HepG2 (cell line): ENCODE measurements around the gene SFXN5. TPM values are rescaled to one million over a fixed set of nuclear protein-coding genes. Genes with fewer than 3 reads are reported as not detected.

Source experiments
- ATAC-seq: fragments of 200-7000 bp; cut with Tn5 transposase; 3 replicates; pipeline ENCODE4 v1.9.1; 2020; ENCODE audit warnings: mild to moderate bottlenecking, moderate library complexity
- BruUV-seq: library from RNA; stranded (reverse); fragments of 400-500 nt; replicated peaks from 2 replicates; lab custom pipeline; 2021; lab: Mats Ljungman, UMichigan
- CTCF ChIA-PET: fragments of 300-600 bp; formaldehyde crosslinking; extraction: SDS; loops from one replicate; lab custom pipeline; 2021; ENCODE audit warnings: low total read pairs, inconsistent platforms, low intra/inter-chr PET ratio; lab: Yijun Ruan, JAX
- POLR2A ChIA-PET: fragments of 350-600 bp; sonication (Branson Sonifier 250); formaldehyde crosslinking; loops from one replicate; lab custom pipeline; 2020; ENCODE audit warnings: antibody characterized with exemption, inconsistent platforms; lab: Yijun Ruan, JAX
- DNase-seq: peaks from one replicate; pipeline ENCODE4 v3.0.0-alpha.2; 2015; ENCODE audit warnings: low spot score
- FAIRE-seq: peaks from 3 replicates; lab custom pipeline; 2011; peaks lifted over from hg19 to GRCh38; lab: Jason Lieb, UNC
- H2AFZ ChIP-seq: one replicate; pipeline ENCODE4 v1.6.1; 2011; ENCODE audit warnings: low read length, inconsistent platforms
- H3K27ac ChIP-seq: fragments of 300-600 bp; 3 replicates; pipeline ENCODE4 v1.8.0; 2011; ENCODE audit warnings: mixed run types, mild to moderate bottlenecking, mixed read lengths, low read length, inconsistent platforms; ENCODE audit not compliant: insufficient read depth; ENCODE audit errors: extremely low read length
- H3K27me3 ChIP-seq, 2 experiments: fragments of 200-600 bp in 1 of 2; 2 replicates in 1 of 2; 3 replicates in 1 of 2; pipeline versions ENCODE4 v1.6.0 to v1.8.0; 2011; ENCODE audit warnings: low read length in 2 of 2, mild to moderate bottlenecking in 2 of 2, moderate library complexity in 2 of 2, inconsistent platforms in 1 of 2; ENCODE audit not compliant: insufficient read depth in 2 of 2, control insufficient read depth in 1 of 2
- H3K36me3 ChIP-seq, 2 experiments: fragments of 200-600 bp in 1 of 2; replicated peaks in 1 of 2; 2 replicates in 1 of 2; 3 replicates in 1 of 2; pipeline versions ENCODE4 v1.5.1 to v1.8.0; 2011; ENCODE audit warnings: low read length in 2 of 2, inconsistent platforms in 1 of 2; ENCODE audit not compliant: insufficient read depth in 2 of 2, control insufficient read depth in 1 of 2
- H3K4me1 ChIP-seq: 2 replicates; pipeline ENCODE4 v1.5.1; 2012; ENCODE audit warnings: low read length, inconsistent platforms; ENCODE audit not compliant: insufficient read depth
- H3K4me2 ChIP-seq: 2 replicates; pipeline ENCODE4 v1.6.0; 2011; ENCODE audit warnings: low read depth, low read length, inconsistent platforms
- H3K4me3 ChIP-seq, 3 experiments: fragments of 200-600 bp in 1 of 3; sonication (generic), shearing (Covaris generic) in 1 of 3; replicated peaks in 1 of 3; 2 replicates each; pipeline ENCODE4 v1.5.1; 2011 to 2016; ENCODE audit warnings: low read length in 3 of 3, inconsistent platforms in 2 of 3, low read depth in 2 of 3, mild to moderate bottlenecking in 2 of 3, control low read depth in 1 of 3, mixed read lengths in 1 of 3; ENCODE audit not compliant: insufficient read depth in 1 of 3
- H3K79me2 ChIP-seq: one replicate; pipeline ENCODE4 v1.6.1; 2011; ENCODE audit warnings: low read length, inconsistent platforms; ENCODE audit not compliant: insufficient read depth
- H3K9ac ChIP-seq: 2 replicates; pipeline ENCODE4 v1.6.0; 2011; ENCODE audit warnings: mild to moderate bottlenecking, low read depth, low read length, inconsistent platforms; ENCODE audit not compliant: insufficient read depth
- H3K9me3 ChIP-seq: 2 replicates; pipeline ENCODE4 v1.5.1; 2012; ENCODE audit warnings: mild to moderate bottlenecking, low read length
- H4K20me1 ChIP-seq: 2 replicates; pipeline ENCODE4 v1.6.0; 2011; ENCODE audit warnings: inconsistent platforms, mild to moderate bottlenecking, low read length, moderate library complexity; ENCODE audit not compliant: insufficient read depth
- ARID3A ChIP-seq: IDR thresholded peaks from 2 replicates; pipeline ENCODE4 v1.6.1; 2012; ENCODE audit warnings: low read depth, low read length, improper control_type of control experiment
- ATF6 ChIP-seq: sonication (generic); formaldehyde crosslinking; conservative IDR thresholded peaks from 2 replicates; pipeline ENCODE4 v1.4.0; 2020; ENCODE audit warnings: missing genetic modification reagents
- CREM ChIP-seq, 2 experiments: sonication (generic) in 1 of 2; formaldehyde crosslinking in 1 of 2; IDR thresholded peaks; 2 replicates each; pipeline versions ENCODE4 v1.4.0 to v1.6.1; 2016 to 2020; ENCODE audit warnings: antibody characterized with exemption in 1 of 2, mild to moderate bottlenecking in 1 of 2, missing genetic modification reagents in 1 of 2
- FOXM1 ChIP-seq: sonication (generic); formaldehyde crosslinking; IDR thresholded peaks from 2 replicates; pipeline ENCODE4 v1.5.0; 2020; ENCODE audit warnings: missing genetic modification reagents
- HOXA5 ChIP-seq: sonication (generic); formaldehyde crosslinking; IDR thresholded peaks from 2 replicates; pipeline ENCODE4 v1.4.0; 2020; ENCODE audit warnings: missing genetic modification reagents
- KLF12 ChIP-seq: sonication (generic); formaldehyde crosslinking; IDR thresholded peaks from 2 replicates; pipeline ENCODE4 v1.4.0; 2020; ENCODE audit warnings: missing genetic modification reagents, borderline replicate concordance
- MED8 ChIP-seq: sonication (generic); formaldehyde crosslinking; IDR thresholded peaks from 2 replicates; pipeline ENCODE4 v1.8.1; 2023; ENCODE audit warnings: mild to moderate bottlenecking, missing genetic modification reagents; ENCODE audit not compliant: insufficient replicate concordance
- MLX ChIP-seq: IDR thresholded peaks from 2 replicates; pipeline ENCODE4 v1.6.1; 2016
- PPARG ChIP-seq: conservative IDR thresholded peaks from 2 replicates; pipeline ENCODE4 v1.6.1; 2016; ENCODE audit warnings: missing biosample characterization, missing genetic modification reagents
- PTBP1 ChIP-seq: fragments of 200-400 bp; formaldehyde crosslinking; IDR thresholded peaks from 2 replicates; pipeline ENCODE4 v1.6.1; 2018; ENCODE audit warnings: low read length, low read depth; ENCODE audit not compliant: poor library complexity, severe bottlenecking
- TCF7L2 ChIP-seq: IDR thresholded peaks from 2 replicates; pipeline ENCODE4 v1.6.1; 2011; ENCODE audit warnings: mild to moderate bottlenecking, low read depth, low read length, moderate library complexity
- ZC3H13 ChIP-seq: sonication (generic); formaldehyde crosslinking; IDR thresholded peaks from 2 replicates; pipeline ENCODE4 v1.8.1; 2023; ENCODE audit warnings: mild to moderate bottlenecking, missing genetic modification reagents, moderate library complexity
- ZNF235 ChIP-seq: sonication (generic); formaldehyde crosslinking; IDR thresholded peaks from 2 replicates; pipeline ENCODE4 v1.8.1; 2023; ENCODE audit warnings: mild to moderate bottlenecking, missing genetic modification reagents, borderline replicate concordance
- whole genome bisulfite sequencing: methylation state at CpG from one replicate; pipeline ENCODE4 v1.1.6; 2017; ENCODE audit warnings: low lambda C conversion rate; 5-methylcytosine and 5-hydroxymethylcytosine counted together
- in situ Hi-C: cut with HindIII; loops from 2 replicates; pipeline ENCODE4 v1.10.0; 2017; ENCODE audit warnings: low pct_unique_long_range_greater_than_20kb; ENCODE audit not compliant: extremely low pct_ligation_motif_present
- intact Hi-C: fragments of 100-400 bp; cut with micrococcal nuclease; formaldehyde crosslinking; loops from one replicate; pipeline ENCODE4 v1.10.0; 2022; ENCODE audit not compliant: unreplicated experiment
- polyA plus RNA-seq, 8 experiments: library from polyadenylated mRNA; depleted of rRNA in 3 of 8; stranded (reverse) in 7 of 8; unstranded in 1 of 8; fragments of >200 nt; fragmentation: Illumina TruSeq in 4 of 8; extraction: Trizol in 4 of 8; gene quantifications; 2 replicates each; pipeline versions ENCODE4 v1.2.1 to v1.2.3, GENCODE V29; 2011 to 2016; ENCODE audit warnings: low read depth in 4 of 8, missing spikeins in 1 of 8, mixed read lengths in 1 of 8; ENCODE audit not compliant: insufficient read depth in 1 of 8
- total RNA-seq, 5 experiments: library from RNA; depleted of rRNA; stranded (reverse); fragments of >200 nt; fragmentation: Illumina TruSeq; extraction: Trizol; gene quantifications; 2 replicates each; pipeline ENCODE4 v1.2.3, GENCODE V29; 2016; ENCODE audit warnings: low read depth in 1 of 5
- TF ChIP-seq, protein P1 (sequence below): sonication (generic); formaldehyde crosslinking; IDR thresholded peaks from 2 replicates; pipeline ENCODE4 v1.5.1; 2020; ENCODE audit warnings: missing genetic modification reagents, mild to moderate bottlenecking, borderline replicate concordance
- TF ChIP-seq, protein P2 (sequence below): sonication (generic); formaldehyde crosslinking; IDR thresholded peaks from 2 replicates; pipeline ENCODE4 v1.8.1; 2022; ENCODE audit warnings: mild to moderate bottlenecking, missing genetic modification reagents

Gene SFXN5
- total and polyA plus RNA-seq, 2 of the 13 experiments (the other 11 are each of a cell fraction or from before 2014, with no cell fraction given), result 34.9 to 37.4 TPM

- H3K27me3 ChIP-seq, result peaks cover 2 to 61% of the 10 kb centered on the region in 2 experiments; a peak in 4 of 5 replicates
- ATAC-seq, result no peak
- H3K9ac ChIP-seq, result no peak overlapping the region
- TF ChIP-seq, protein P1, sequence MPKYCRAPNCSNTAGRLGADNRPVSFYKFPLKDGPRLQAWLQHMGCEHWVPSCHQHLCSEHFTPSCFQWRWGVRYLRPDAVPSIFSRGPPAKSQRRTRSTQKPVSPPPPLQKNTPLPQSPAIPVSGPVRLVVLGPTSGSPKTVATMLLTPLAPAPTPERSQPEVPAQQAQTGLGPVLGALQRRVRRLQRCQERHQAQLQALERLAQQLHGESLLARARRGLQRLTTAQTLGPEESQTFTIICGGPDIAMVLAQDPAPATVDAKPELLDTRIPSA (CRISPR knock-in tag), result no peak
- TF ChIP-seq, protein P2, sequence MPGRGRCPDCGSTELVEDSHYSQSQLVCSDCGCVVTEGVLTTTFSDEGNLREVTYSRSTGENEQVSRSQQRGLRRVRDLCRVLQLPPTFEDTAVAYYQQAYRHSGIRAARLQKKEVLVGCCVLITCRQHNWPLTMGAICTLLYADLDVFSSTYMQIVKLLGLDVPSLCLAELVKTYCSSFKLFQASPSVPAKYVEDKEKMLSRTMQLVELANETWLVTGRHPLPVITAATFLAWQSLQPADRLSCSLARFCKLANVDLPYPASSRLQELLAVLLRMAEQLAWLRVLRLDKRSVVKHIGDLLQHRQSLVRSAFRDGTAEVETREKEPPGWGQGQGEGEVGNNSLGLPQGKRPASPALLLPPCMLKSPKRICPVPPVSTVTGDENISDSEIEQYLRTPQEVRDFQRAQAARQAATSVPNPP (CRISPR knock-in tag), result no peak
- TF ChIP-seq ARID3A, result no peak
- TF ChIP-seq FOXM1 (CRISPR knock-in tag), result no peak
- no peak for TF ChIP-seq TCF7L2
- no peak for TF ChIP-seq MLX (CRISPR knock-in tag)
- no peak for TF ChIP-seq MED8 (CRISPR knock-in tag)
- no peak for TF ChIP-seq ZNF235
- no peak for TF ChIP-seq PTBP1
- TF ChIP-seq ATF6 (CRISPR knock-in tag), result no peak
- no peak for TF ChIP-seq ZC3H13 (CRISPR knock-in tag)
- no peak for TF ChIP-seq PPARG (CRISPR knock-in tag)
- no peak for TF ChIP-seq KLF12 (CRISPR knock-in tag)
- no peak for TF ChIP-seq HOXA5
- TF ChIP-seq CREM (IDR thresholded peaks at IDR 0.05), result no peak
- no peak for TF ChIP-seq CREM (CRISPR knock-in tag; IDR thresholded peaks at IDR 0.05)
- in situ Hi-C loops (no loop called here), intact Hi-C loops (no loop called here)
- ChIA-PET POLR2A (no interaction called here), CTCF (no interaction called here)
- FAIRE-seq, result no peak
- no peak overlapping the region for H3K27ac ChIP-seq
- DNase-seq, result no peak
- no peak overlapping the region for H3K4me2 ChIP-seq
- BruUV-seq, result no TSS peak
- no peaks in the 10 kb centered on the region for H3K4me1 ChIP-seq
- no peaks in the 10 kb centered on the region for H3K36me3 ChIP-seq
- no peak overlapping the region for H2AFZ ChIP-seq
- H3K4me3 ChIP-seq, result no peak overlapping the region
- no peaks in the 10 kb centered on the region for H3K79me2 ChIP-seq
- no peaks in the 10 kb centered on the region; the same call in 1 of the 2 replicates for H4K20me1 ChIP-seq
- no peaks in the 10 kb centered on the region for H3K9me3 ChIP-seq
- WGBS, result 90% methylated on average over 1 of the region's 1 CpG
Observed at GRCh38 chr2:72929010-72929409, 142.5 kb downstream of the SFXN5 start.
